ENCODE measurements around the gene PPP4C. TPM values are rescaled to one million over a fixed set of nuclear protein-coding genes. Genes with fewer than 3 reads are reported as not detected.
"Not testable (repeated sequence)": the region's sequence is repeated elsewhere in the genome, so short reads cannot be mapped to it uniquely, and the experiment has no call there.

PPP4C gene
- total RNA-seq, 2 experiments from 2014 or later: 104 to 105 TPM

- H3K36me3 Mint-ChIP-seq (ENCODE audit: low read depth); H3K27me3 Mint-ChIP-seq (ENCODE audit: low read depth); H3K4me3 Mint-ChIP-seq; DNase-seq; H3K9me3 Mint-ChIP-seq; H3K27ac Mint-ChIP-seq; intact Hi-C loops (cut with micrococcal nuclease); H3K4me1 Mint-ChIP-seq (ENCODE audit: low read depth): not testable (repeated sequence)
- CTCF ChIA-PET: interaction anchor here (0.6 to 1.6 kb wide), 3 partner anchors 9 to 15 kb away, joined by 6 to 7 read pairs (median 6); no protein-coding TSS in a partner anchor
Measured at GRCh38 chr16:30040690-30041089, 35.1 kb upstream of the PPP4C start.

DNA sequence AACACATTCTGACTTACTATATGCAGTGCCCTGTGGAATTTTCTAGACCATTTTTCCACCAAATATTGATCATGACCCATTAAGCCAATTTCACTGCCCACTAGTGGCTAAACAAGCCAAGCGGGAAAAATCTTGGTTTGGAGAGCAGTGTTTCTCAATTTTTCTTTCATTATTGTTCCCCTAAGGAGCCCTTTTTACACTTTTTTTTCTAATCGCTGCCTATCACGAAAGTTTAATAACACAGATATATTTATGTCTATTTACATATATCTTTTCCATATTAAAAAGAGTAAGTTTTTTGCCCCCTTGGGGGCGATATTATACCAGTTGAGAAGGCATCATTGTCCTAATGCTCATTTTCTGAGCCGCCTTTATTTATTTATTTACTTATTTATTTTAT, 34.0 kb upstream of the PPP4C start:
- H3K4me1 Mint-ChIP-seq (ENCODE audit: low read depth): no peaks in the 10 kb centered on the region
- intact Hi-C loops (cut with micrococcal nuclease): no loop called here
- H3K27ac Mint-ChIP-seq: no peak overlapping the region
- CTCF ChIA-PET: interaction anchor here (0.7 to 1.6 kb wide), 5 partner anchors 10 to 360 kb away, joined by 3 to 7 read pairs (median 4); no protein-coding TSS in a partner anchor
- DNase-seq: no peak
- H3K4me3 Mint-ChIP-seq: no peak overlapping the region
- H3K36me3 Mint-ChIP-seq (ENCODE audit: low read depth): no peaks in the 10 kb centered on the region
- H3K9me3 Mint-ChIP-seq: no peaks in the 10 kb centered on the region
- H3K27me3 Mint-ChIP-seq (ENCODE audit: low read depth): no peaks in the 10 kb centered on the region

DNA sequence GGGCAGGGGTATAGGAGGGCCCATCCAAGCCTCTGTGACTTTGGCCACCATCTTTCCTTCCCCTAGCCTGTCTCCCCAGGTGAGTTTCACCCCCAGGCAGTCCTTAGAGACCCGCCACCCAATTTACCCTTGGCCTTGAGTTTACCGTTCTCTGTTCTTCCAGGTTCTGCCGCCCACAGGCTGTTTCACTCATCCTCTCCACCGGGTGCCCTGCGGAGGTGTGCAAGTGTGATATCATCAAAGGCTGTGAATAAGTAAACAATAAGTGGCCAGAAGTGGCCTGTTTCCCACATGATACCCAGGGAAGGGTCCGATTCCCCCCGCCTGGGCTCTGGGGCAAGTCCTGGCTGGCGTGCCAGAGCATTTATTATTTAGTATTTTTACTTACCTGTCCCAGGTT, 29.6 kb upstream of the PPP4C start:
- H3K4me1 Mint-ChIP-seq (ENCODE audit: low read depth): no peaks in the 10 kb centered on the region
- no peaks in the 10 kb centered on the region for H3K27me3 Mint-ChIP-seq (ENCODE audit: low read depth)
- CTCF ChIA-PET: interaction anchor here (2.4 kb wide), 1 partner anchor 14 kb away, joined by 6 read pairs; no protein-coding TSS in a partner anchor
- no peak for DNase-seq
- H3K36me3 Mint-ChIP-seq (ENCODE audit: low read depth): no peaks in the 10 kb centered on the region
- H3K27ac Mint-ChIP-seq: no peak overlapping the region
- H3K9me3 Mint-ChIP-seq: no peaks in the 10 kb centered on the region
- no peak overlapping the region for H3K4me3 Mint-ChIP-seq
- intact Hi-C loops (cut with micrococcal nuclease): no loop called here

DNA sequence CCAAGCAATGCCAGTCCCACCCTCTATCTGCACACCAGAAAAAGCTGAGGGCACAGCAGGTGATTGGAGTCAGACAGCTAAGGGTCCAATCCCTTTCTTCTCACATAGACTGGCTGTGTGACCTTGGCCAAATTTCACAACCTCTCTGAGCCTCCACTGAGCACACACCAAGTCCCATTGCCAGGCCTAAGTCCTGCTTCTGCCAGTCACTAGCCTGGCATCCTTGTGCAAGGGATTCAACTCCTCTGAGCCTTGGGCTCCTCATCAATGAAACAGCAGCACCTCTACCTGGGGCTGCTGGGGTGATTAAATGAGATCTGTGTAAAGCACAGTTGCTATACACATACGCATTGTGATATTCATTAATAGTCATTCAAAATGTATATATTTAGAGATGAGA, 29.2 kb upstream of the PPP4C start:
- H3K27me3 Mint-ChIP-seq (ENCODE audit: low read depth): no peaks in the 10 kb centered on the region
- peaks cover 2% of the 10 kb centered on the region for H3K4me1 Mint-ChIP-seq (ENCODE audit: low read depth)
- no peak for DNase-seq
- CTCF ChIA-PET: interaction anchor here (2.4 kb wide), 1 partner anchor 14 kb away, joined by 6 read pairs; no protein-coding TSS in a partner anchor
- intact Hi-C loops (cut with micrococcal nuclease): no loop called here
- no peak overlapping the region for H3K4me3 Mint-ChIP-seq
- H3K27ac Mint-ChIP-seq: no peak overlapping the region
- H3K9me3 Mint-ChIP-seq: no peaks in the 10 kb centered on the region
- H3K36me3 Mint-ChIP-seq (ENCODE audit: low read depth): no peaks in the 10 kb centered on the region

GRCh38 chr16:30049871-30050270, 25.9 kb upstream of the PPP4C start:
- no peak for DNase-seq
- Mint-ChIP-seq H3K4me3 (no peak overlapping the region), H3K36me3 (ENCODE audit: low read depth) (no peaks in the 10 kb centered on the region), H3K27me3 (ENCODE audit: low read depth) (no peaks in the 10 kb centered on the region), H3K4me1 (ENCODE audit: low read depth) (peaks cover 15% of the 10 kb centered on the region), H3K9me3 (no peaks in the 10 kb centered on the region), H3K27ac (no peak overlapping the region)
- intact Hi-C loops (cut with micrococcal nuclease): no loop called here
- CTCF ChIA-PET: interaction anchor here (0.7 to 1.8 kb wide), 3 partner anchors 18 to 271 kb away, joined by 3 to 9 read pairs (median 3); partner anchors contain the start of gene TLCD3B

DNA sequence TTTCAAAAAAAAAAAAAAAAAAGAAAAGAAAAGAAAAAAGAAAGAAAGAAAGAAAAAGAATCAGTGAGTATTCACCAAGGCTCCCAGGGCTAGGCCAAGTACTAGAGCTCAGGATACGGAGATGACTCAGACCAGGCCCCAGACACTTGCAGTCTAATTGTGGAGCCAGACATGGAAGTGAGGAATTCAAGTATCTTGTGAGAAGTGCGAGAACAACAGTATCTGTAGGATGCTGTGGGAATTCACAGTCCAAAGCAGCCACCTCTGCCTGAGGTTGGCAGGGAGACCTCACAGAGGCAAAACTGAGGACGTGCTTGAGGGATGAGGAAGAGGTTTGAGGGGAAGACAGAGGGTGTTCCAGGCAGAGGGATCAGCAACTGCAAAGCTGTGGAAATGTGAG, 24.3 kb upstream of the PPP4C start:
- CTCF ChIA-PET: interaction anchor here (0.6 to 1.2 kb wide), 3 partner anchors 11 to 135 kb away, joined by 3 to 7 read pairs (median 6); no protein-coding TSS in a partner anchor
- Mint-ChIP-seq H3K27me3 (ENCODE audit: low read depth) (no peaks in the 10 kb centered on the region), H3K4me1 (ENCODE audit: low read depth) (peaks cover 20% of the 10 kb centered on the region), H3K9me3 (no peaks in the 10 kb centered on the region), H3K4me3 (peak overlapping the region; percentile 87), H3K36me3 (ENCODE audit: low read depth) (no peaks in the 10 kb centered on the region), H3K27ac (no peak overlapping the region)
- intact Hi-C loops (cut with micrococcal nuclease): no loop called here
- DNase-seq: no peak

GRCh38 chr16:30052671-30053372, 23.0 kb upstream of the PPP4C start:
- peak overlapping the region; percentile 48 for H3K27ac Mint-ChIP-seq
- peak overlapping the region; percentile 87 for H3K4me3 Mint-ChIP-seq
- H3K9me3 Mint-ChIP-seq: no peaks in the 10 kb centered on the region
- H3K27me3 Mint-ChIP-seq (ENCODE audit: low read depth): no peaks in the 10 kb centered on the region
- peak; percentile 95 for DNase-seq
- CTCF ChIA-PET: interaction anchor here (1.0 kb wide), 2 partner anchors 8 to 20 kb away, joined by 3 to 5 read pairs; no protein-coding TSS in a partner anchor
- H3K4me1 Mint-ChIP-seq (ENCODE audit: low read depth): peaks cover 20% of the 10 kb centered on the region
- no peaks in the 10 kb centered on the region for H3K36me3 Mint-ChIP-seq (ENCODE audit: low read depth)
- intact Hi-C loops (cut with micrococcal nuclease): loop anchor here (1.0 to 2.0 kb wide), 3 partner anchors 11 to 70 kb away; partner anchors contain the start of gene MAPK3

GRCh38 chr16:30053376-30054015, 22.3 kb upstream of the PPP4C start:
- CTCF ChIA-PET: interaction anchor here (0.7 to 1.0 kb wide), 2 partner anchors 21 to 26 kb away, joined by 3 read pairs; no protein-coding TSS in a partner anchor
- H3K4me1 Mint-ChIP-seq (ENCODE audit: low read depth): peaks cover 20% of the 10 kb centered on the region
- DNase-seq: no peak
- no peak overlapping the region for H3K27ac Mint-ChIP-seq
- no peaks in the 10 kb centered on the region for H3K27me3 Mint-ChIP-seq (ENCODE audit: low read depth)
- intact Hi-C loops (cut with micrococcal nuclease): loop anchor here (1.0 to 2.0 kb wide), 3 partner anchors 11 to 69 kb away; partner anchors contain the start of gene MAPK3
- no peaks in the 10 kb centered on the region for H3K36me3 Mint-ChIP-seq (ENCODE audit: low read depth)
- H3K4me3 Mint-ChIP-seq: peak overlapping the region; percentile 87
- H3K9me3 Mint-ChIP-seq: no peaks in the 10 kb centered on the region

GRCh38 chr16:30054451-30054850, 21.3 kb upstream of the PPP4C start:
- H3K36me3 Mint-ChIP-seq (ENCODE audit: low read depth): no peaks in the 10 kb centered on the region
- intact Hi-C loops (cut with micrococcal nuclease): no loop called here
- peaks cover 20% of the 10 kb centered on the region for H3K4me1 Mint-ChIP-seq (ENCODE audit: low read depth)
- no peaks in the 10 kb centered on the region for H3K9me3 Mint-ChIP-seq
- no peak overlapping the region for H3K27ac Mint-ChIP-seq
- no peaks in the 10 kb centered on the region for H3K27me3 Mint-ChIP-seq (ENCODE audit: low read depth)
- CTCF ChIA-PET: interaction anchor here (0.6 to 1.8 kb wide), 15 partner anchors 9 to 387 kb away, joined by 3 to 15 read pairs (median 3); partner anchors contain the start of genes GDPD3 and TBX6
- DNase-seq: no peak
- H3K4me3 Mint-ChIP-seq: peak overlapping the region; percentile 48

- peak overlapping the region; percentile 15 for H3K27ac Mint-ChIP-seq
- CTCF ChIA-PET: interaction anchor here (0.6 to 1.8 kb wide), 20 partner anchors 8 to 388 kb away, joined by 3 to 15 read pairs (median 4); partner anchors contain the start of genes GDPD3 and TBX6
- H3K36me3 Mint-ChIP-seq (ENCODE audit: low read depth): no peaks in the 10 kb centered on the region
- no peaks in the 10 kb centered on the region for H3K27me3 Mint-ChIP-seq (ENCODE audit: low read depth)
- H3K9me3 Mint-ChIP-seq: no peaks in the 10 kb centered on the region
- peak overlapping the region; percentile 48 for H3K4me3 Mint-ChIP-seq
- intact Hi-C loops (cut with micrococcal nuclease): no loop called here
- H3K4me1 Mint-ChIP-seq (ENCODE audit: low read depth): peaks cover 20% of the 10 kb centered on the region
- peak; percentile 67 for DNase-seq
Measured at GRCh38 chr16:30054959-30055553, 20.7 kb upstream of the PPP4C start.

DNA sequence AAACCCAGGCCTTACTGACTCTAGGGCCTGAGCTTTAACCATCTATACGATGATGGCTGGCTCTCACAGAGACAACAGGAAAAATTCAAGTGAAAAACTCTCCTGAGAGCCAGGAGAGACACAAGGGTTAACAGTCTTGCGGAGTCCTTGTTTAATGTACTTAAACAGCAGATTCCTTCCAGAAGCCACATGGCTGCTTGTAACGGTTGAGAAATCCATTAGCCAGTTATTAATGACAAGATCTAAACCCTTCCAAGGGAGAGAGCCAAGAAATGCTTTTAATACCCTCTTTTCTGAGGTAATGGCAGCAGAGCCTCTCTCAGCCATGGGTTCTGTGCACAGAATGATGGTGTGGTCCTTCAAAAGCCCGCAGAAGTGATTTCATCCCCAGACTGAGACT, 15.4 kb upstream of the PPP4C start:
- Mint-ChIP-seq H3K36me3 (ENCODE audit: low read depth) (peaks cover 7% of the 10 kb centered on the region), H3K27me3 (ENCODE audit: low read depth) (no peaks in the 10 kb centered on the region), H3K4me1 (ENCODE audit: low read depth) (peaks cover 3% of the 10 kb centered on the region), H3K27ac (no peak overlapping the region), H3K9me3 (no peaks in the 10 kb centered on the region), H3K4me3 (no peak overlapping the region)
- DNase-seq: no peak
- CTCF ChIA-PET: no interaction called here
- intact Hi-C loops (cut with micrococcal nuclease): no loop called here

Measured in activated naive CD4-positive, alpha-beta T cell treated with anti-CD3 and anti-CD28 coated beads for 36 hours (primary cell).